Islet of Langerhans (tissue), 1 donor: ENCODE data around the gene PPA2.
"Not testable (repeated sequence)": the region's sequence is repeated elsewhere in the genome, so short reads cannot be mapped to it uniquely, and the experiment has no call there.

Experiments used
- FAIRE-seq: peaks from one replicate; lab custom pipeline; 2011; peaks lifted over from hg19 to GRCh38; lab: Jason Lieb, UNC

Gene PPA2

GRCh38 chr4:105458541-105458940 lies 15.3 kb downstream of the PPA2 start:
- FAIRE-seq = not testable (repeated sequence)

DNA sequence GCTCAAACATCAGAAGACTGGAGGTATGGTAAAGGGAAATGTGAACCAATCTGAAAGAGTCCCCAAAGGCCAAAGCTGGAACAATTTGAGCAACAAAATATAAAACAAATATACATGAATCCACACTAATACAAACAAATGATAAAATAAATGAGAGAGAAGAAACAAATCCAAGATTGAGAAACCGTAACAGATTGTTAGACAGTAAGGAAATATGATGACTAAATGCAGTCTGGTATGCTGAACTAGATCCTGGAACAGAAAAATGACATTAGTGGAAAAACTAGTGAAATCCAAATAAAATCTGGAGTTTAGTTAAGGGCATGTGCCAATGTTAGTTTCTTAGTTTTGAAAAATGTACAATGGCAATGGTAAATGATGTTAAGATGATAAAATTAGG lies 15.9 kb downstream of the PPA2 start:
- FAIRE-seq = no peak

- no peak for FAIRE-seq
These were observed 17.9 kb downstream of the PPA2 start for GRCh38 chr4:105455998-105456397.

GRCh38 chr4:105455182-105455581 lies 18.7 kb downstream of the PPA2 start:
- FAIRE-seq = no peak

DNA sequence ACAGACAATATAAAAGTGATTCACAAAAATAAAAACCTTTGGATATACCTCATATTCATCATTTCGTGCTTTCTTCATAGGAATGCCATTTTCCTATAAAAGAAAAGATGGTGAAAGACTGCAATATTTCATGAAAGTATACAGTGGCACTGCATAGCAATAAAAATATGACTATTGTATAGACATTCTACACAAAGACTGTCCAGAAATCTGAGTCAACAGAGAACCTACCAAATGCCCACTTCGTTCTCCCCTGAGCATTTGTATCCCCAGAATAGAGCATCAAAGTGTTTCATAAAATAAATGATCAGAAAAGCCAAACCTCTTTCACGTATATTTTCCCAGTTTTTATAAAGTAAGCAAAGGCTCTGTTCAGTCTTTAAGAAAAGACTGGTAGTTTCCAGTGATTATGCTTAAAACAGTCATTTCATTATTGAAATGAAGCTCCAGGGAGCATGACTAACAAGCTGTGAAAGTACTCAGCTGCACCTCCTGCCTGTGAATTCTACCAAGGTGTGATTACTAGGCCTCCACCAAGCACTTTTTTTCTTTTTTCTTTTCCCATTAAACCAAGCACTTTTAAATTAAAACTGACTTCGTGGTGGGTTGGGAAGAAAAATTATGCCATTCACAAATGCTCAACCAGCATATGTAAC lies 20.2 kb downstream of the PPA2 start:
- peak; percentile 5 for FAIRE-seq

DNA sequence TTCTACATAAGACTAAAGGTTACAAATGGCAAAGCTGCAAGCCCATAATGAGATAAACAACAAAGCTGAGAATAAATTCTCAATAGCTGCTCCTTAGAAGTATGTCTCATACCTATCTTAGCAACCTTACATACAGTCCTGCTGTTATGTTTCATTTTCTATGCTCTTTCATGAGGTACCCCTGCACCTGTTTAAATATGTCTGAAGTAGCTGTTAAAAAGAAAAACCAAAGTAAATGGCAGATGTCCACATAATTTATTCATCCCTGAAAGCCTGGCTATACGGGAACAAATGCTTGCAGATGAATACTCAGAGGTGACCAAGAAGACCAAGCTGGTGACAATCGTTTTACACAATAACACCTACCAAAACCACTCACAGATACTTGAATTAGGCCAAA lies 22.5 kb downstream of the PPA2 start:
- FAIRE-seq = peak; percentile 45

DNA sequence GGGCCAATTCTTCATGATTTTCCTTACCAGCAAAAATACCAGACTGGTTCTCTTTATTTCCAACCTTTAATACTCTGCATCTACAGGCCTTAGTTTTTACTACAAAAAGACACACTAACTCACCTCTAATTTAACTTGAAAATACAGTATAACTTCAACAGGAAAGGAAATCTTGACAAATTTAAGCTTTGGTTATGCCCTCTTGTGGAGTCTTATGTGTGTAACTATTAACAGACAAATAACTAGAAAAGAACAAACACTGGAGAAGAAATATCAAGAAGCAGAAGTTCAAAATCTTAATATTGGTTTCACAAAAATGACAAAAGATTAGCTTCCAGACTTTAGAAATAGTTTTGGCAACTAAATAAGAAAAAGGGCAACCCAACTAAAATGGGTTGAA lies 33.0 kb downstream of the PPA2 start:
- FAIRE-seq = peak; percentile 64

GRCh38 chr4:105437637-105438036 lies 36.2 kb downstream of the PPA2 start:
- FAIRE-seq = no peak

DNA sequence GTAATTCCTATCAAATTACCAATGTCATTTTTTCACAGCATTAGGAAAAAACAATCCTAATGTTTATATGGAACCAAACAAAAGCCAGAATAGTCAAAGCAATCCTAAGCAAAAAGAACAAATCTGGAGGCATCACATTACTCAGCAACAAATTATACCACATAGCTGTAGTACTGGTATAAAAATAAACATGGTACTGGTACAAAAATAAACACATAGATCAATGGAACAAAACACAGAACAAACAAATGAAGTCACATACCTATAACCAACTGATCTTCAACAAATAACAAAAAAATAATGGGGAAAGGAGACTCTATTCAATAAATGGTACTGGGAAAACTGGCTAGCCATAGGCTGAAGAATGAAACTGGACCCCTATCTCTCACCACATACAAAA lies 37.4 kb downstream of the PPA2 start:
- no peak for FAIRE-seq

GRCh38 chr4:105434940-105435339 lies 38.9 kb downstream of the PPA2 start:
- no peak for FAIRE-seq

DNA sequence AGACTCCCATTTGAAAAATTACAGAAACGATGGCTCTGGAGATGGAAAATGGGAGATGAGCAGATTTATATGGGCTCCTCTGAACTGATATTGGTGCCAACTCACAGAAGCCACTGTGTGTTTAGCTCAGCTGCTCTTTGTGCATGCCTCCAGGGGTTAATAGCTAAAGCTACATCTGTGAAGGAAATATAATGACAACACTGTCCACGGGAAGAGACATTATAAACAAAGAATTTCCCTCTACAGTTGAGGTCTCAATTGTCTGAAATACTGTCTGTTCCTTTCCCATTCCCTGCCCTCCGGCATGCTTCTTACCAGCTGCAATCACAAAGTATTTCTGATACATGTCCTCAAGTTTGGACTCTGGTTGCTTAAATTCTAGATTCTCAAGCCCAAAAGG lies 40.4 kb downstream of the PPA2 start:
- no peak for FAIRE-seq

- peak; percentile 33 for FAIRE-seq
These were observed 41.4 kb downstream of the PPA2 start for GRCh38 chr4:105432438-105432837.

GRCh38 chr4:105430811-105431210 lies 43.1 kb downstream of the PPA2 start:
- FAIRE-seq = no peak

DNA sequence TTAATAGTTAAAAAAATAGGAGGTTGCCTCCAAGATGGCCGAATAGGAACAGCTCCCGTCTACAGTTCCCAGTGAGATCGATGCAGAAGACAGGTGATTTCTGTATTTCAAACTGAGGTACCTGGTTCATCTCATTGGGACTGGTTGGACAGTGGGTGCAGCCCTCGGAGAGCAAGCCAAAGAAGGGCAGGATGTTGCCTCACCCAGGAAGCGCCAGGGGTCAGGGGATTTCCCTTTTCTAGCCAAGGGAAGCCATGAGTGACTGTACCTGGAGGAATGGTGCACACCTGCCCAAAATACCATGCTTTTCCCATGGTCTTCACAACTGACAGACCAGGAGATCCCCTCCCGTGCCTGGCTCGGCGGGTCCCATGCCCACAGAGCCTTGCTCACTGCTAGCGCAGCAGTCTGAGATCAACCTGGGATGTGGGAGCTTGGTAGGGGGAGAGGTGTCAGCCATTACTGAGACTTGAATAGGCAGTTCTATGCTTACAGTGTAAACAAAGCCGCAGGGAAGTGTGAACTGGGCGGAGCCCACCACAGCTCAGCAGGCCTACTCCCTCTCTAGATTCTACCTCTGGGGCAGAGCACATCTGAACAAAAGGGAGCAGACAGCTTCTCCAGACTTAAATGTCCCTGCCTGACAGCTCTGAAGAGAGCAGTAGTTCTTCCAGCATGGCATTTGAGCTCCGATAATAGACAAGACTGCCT lies 47.5 kb downstream of the PPA2 start:
- no peak for FAIRE-seq

DNA sequence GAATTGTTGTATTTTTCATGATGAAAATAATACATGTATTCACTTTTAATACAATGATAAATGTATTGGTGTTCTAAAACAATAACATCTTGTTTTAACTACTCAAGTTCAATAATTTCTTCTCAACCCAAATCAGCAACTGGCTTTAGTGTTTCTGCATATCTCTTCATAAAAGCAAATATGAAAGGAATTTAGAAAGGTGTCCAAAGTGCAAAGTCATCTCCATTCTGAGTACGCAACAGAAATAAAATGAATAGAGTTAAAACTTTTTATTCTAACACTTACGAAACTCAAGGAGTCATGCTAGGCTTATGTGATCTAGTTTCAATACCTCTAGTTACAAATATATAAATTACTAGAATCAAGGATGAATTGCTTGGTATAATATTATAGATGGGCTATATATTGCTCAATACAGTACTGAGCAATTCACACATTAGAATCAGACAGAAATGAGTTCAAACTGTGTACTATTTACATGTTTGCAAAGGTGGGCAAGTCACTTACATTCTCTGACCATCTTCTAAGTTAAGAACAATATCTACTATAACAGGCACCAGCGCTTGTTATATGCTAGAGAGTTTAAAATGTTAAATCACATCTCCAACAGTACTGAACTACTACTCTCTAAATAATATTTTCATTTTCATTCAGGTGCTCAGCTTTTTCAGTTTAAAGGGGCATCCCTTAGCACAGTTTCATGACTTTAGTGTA lies 51.5 kb downstream of the PPA2 start:
- FAIRE-seq = no peak

DNA sequence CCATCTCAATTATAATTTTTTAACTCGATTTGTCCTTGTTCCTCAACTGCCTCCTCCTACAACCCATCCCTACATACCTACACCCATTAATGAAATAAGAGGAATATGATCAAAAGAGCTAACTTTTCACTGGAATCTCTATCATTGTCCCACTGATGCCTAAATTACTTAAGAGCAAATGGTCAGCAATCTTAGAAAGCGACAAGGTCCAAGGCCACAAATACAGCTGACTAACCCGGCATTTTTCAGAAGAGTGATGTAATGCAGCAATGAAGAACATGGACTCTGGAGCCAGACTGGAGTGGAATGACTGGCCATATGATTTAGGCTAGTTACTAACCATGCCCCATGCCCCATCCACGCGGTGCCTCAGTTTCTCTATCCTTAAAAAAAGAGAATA lies 56.2 kb downstream of the PPA2 start:
- FAIRE-seq = no peak

GRCh38 chr4:105415281-105415744 lies 58.5 kb downstream of the PPA2 start:
- no peak for FAIRE-seq

DNA sequence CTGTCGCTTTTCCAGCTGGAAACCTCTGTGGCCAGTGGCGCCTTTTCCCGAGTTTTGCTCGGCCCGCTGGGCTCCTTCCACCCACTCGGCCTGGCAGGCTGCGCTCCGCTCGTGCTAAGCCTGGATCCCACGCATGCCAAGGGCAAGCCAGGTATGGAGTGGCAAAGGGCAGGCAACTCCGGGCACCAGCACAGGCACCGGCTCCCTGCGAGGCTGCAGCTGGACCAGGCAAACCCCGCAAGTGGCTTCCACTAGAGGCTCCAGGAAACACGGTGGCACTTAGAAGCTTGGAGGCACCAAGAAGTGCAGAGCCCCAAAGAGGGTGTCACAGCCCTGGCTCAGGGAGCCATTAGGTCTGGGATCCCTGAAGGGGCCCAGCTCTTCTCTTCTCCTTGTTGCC lies 59.5 kb downstream of the PPA2 start:
- FAIRE-seq = no peak

DNA sequence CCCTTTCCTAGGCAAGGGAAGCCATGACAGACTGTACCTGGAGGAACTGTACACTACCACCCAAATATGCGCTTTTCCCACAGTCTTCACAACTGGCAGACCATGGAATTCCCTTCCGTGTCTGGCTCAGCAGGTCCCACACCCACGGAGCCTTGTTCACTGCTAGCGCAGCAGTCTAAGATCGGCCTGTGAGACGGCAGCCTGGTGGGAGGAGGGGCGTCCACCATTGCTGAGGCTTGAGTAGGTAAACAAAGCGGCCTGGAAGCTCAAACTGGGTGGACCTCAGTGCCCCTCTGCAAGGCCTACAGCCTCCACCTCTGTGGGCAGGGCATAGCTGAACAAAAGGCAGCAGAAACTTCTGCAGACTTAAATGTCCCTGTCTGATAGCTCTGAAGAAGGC lies 64.7 kb downstream of the PPA2 start:
- FAIRE-seq = not testable (repeated sequence)

- FAIRE-seq = no peak
These were observed 72.8 kb downstream of the PPA2 start for GRCh38 chr4:105400901-105401677.

DNA sequence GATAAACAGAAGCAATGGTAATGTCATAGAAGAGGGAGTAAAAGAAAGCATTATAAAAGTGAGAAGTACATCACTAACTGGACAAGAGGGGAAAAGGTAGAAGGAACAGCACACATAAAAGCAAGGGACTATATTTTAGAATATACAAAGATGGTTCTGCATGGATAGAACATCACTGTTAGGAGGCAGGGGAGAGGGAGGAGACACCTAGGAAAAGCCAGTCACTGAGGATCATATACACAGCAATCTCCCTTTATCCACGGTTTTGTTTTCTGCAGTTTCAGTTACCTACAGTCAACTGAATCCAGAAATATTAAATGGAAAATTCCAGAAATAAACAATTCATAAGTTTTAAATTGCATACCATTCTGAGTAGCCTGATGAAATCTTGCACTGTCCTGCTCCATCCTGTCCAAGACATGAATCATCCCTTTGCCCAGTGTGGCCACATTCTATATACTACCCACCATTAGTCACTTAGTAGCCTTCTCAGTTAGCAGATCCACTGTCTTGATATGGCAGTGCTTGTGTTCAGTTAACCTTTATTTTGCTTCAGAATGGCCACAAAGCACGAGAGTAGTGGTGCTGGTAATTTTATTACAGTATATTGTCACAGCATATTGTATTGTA lies 74.2 kb downstream of the PPA2 start:
- FAIRE-seq = no peak

- no peak for FAIRE-seq
These were observed 81.0 kb downstream of the PPA2 start for GRCh38 chr4:105392858-105393257.
